IMR-90 (cell line): ENCODE measurements around the gene RBMY1D.
"Not testable (repeated sequence)": the region's sequence is repeated elsewhere in the genome, so short reads cannot be mapped to it uniquely, and the experiment has no call there.

Experiments
- BHLHE40 ChIP-seq: fragments of 150-350 bp; IDR thresholded peaks from 2 replicates; pipeline ENCODE4 v1.6.1; 2016; ENCODE audit warnings: mild to moderate bottlenecking, low read depth, low read length
- CTCF ChIP-seq: conservative IDR thresholded peaks from 2 replicates; pipeline ENCODE4 v1.5.1; 2012; ENCODE audit warnings: mild to moderate bottlenecking, low read depth, low read length, improper control_type of control experiment
- MAFK ChIP-seq: IDR thresholded peaks from 2 replicates; pipeline ENCODE4 v1.6.1; 2012; ENCODE audit warnings: low read depth, low read length, improper control_type of control experiment
- POLR2A ChIP-seq: IDR thresholded peaks from 2 replicates; pipeline ENCODE4 v1.6.1; 2012; ENCODE audit warnings: mild to moderate bottlenecking, low read depth, low read length
- RAD21 ChIP-seq: IDR thresholded peaks from 2 replicates; pipeline ENCODE4 v1.6.1; 2012; ENCODE audit warnings: low read length, improper control_type of control experiment
- RCOR1 ChIP-seq: IDR thresholded peaks from 2 replicates; pipeline ENCODE4 v1.6.1; 2012; ENCODE audit warnings: mild to moderate bottlenecking, low read length, improper control_type of control experiment; ENCODE audit not compliant: insufficient replicate concordance
- RFX5 ChIP-seq: IDR thresholded peaks from 2 replicates; pipeline ENCODE4 v1.8.0; 2012; ENCODE audit warnings: low read depth, mild to moderate bottlenecking, low read length, moderate library complexity
- SMC3 ChIP-seq: fragments of 150-350 bp; IDR thresholded peaks from 2 replicates; pipeline ENCODE4 v1.6.1; 2016; ENCODE audit warnings: low read depth, mild to moderate bottlenecking, antibody characterized with exemption, low read length, moderate library complexity

- TF ChIP-seq POLR2A, CTCF, RCOR1, RAD21, MAFK, SMC3, RFX5, BHLHE40: not testable (repeated sequence)
Measured at GRCh38 chrY:21917932-21918331, 23.6 kb upstream of the RBMY1D start, which contains the start of gene RBMY1E.
